Omental fat pad (tissue), 4 donors: ENCODE data around the gene FITM2. TPM values are rescaled to one million over a fixed set of nuclear protein-coding genes. Genes with fewer than 3 reads are reported as not detected.

Experiments
- ATAC-seq: fragments of 150-250 bp; one replicate; pipeline ENCODE4 v1.9.1; 2016; ENCODE audit warnings: mild to moderate bottlenecking, moderate library complexity; ENCODE audit not compliant: low FRiP score
- DNase-seq: peaks from one replicate; pipeline ENCODE4 v3.0.0-alpha.2; 2019; ENCODE audit warnings: low spot score
- CTCF ChIP-seq, 3 donors: fragments of 450-650 bp; IDR thresholded peaks; one replicate each; pipeline ENCODE4 v1.5.1; 2016 to 2017; ENCODE audit warnings: antibody characterized with exemption in 3 of 3, mild to moderate bottlenecking in 3 of 3, moderate library complexity in 2 of 3
- total RNA-seq, 4 donors: library from RNA; depleted of rRNA; stranded (reverse); fragments of >200 nt; gene quantifications; one replicate each; pipeline ENCODE4 v1.1.0, GENCODE V29; 2016

FITM2 gene
- total RNA-seq, 4 donors from 2014 or later = 13.0 to 21.4 (median 19.8) TPM

- TF ChIP-seq CTCF (IDR thresholded peaks at IDR 0.05) = no peak
Measured at GRCh38 chr20:44314870-44315269, 3.9 kb upstream of the FITM2 start.

GRCh38 chr20:44309763-44310663 is 989 bp downstream of the FITM2 start:
- peak; percentile 57 for ATAC-seq
- no peak for DNase-seq
- TF ChIP-seq CTCF (IDR thresholded peaks at IDR 0.05) = no peak

More at GRCh38 chr20:44314870-44315269, 3.9 kb upstream of the FITM2 start:
- ATAC-seq (no peak), DNase-seq (no peak)

- ATAC-seq = no peak
Measured at GRCh38 chr20:44306927-44307326, 4.1 kb downstream of the FITM2 start.

GRCh38 chr20:44304383-44304782 is 6.6 kb downstream of the FITM2 start:
- no peak for ATAC-seq
- no peak for TF ChIP-seq CTCF (IDR thresholded peaks at IDR 0.05)
- DNase-seq = no peak

More at GRCh38 chr20:44306927-44307326, 4.1 kb downstream of the FITM2 start:
- DNase-seq = no peak
- TF ChIP-seq CTCF (IDR thresholded peaks at IDR 0.05) = no peak

GRCh38 chr20:44302736-44303135 is 8.3 kb downstream of the FITM2 start:
- ATAC-seq = no peak
- no peak for TF ChIP-seq CTCF (IDR thresholded peaks at IDR 0.05)
- DNase-seq = no peak

GRCh38 chr20:44302026-44302669 is 8.9 kb downstream of the FITM2 start:
- no peak for DNase-seq
- no peak for TF ChIP-seq CTCF (IDR thresholded peaks at IDR 0.05)
- no peak for ATAC-seq
